PC-3 (cell line): ENCODE measurements around the gene IL1RAPL2.

Experiments
- EZH2 ChIP-seq: fragments of 300-600 bp; sonication (generic); IDR thresholded peaks from one replicate; pipeline ENCODE4 v1.6.1; 2017; ENCODE audit warnings: antibody characterized with exemption, mild to moderate bottlenecking, low read length; ENCODE audit not compliant: unreplicated experiment
- TF ChIP-seq, protein P1 (sequence below): fragments of 300-600 bp; sonication (generic); conservative IDR thresholded peaks from 2 replicates; pipeline ENCODE4 v1.5.1; 2017; ENCODE audit warnings: antibody characterized with exemption, low read depth, mild to moderate bottlenecking, low read length

DNA sequence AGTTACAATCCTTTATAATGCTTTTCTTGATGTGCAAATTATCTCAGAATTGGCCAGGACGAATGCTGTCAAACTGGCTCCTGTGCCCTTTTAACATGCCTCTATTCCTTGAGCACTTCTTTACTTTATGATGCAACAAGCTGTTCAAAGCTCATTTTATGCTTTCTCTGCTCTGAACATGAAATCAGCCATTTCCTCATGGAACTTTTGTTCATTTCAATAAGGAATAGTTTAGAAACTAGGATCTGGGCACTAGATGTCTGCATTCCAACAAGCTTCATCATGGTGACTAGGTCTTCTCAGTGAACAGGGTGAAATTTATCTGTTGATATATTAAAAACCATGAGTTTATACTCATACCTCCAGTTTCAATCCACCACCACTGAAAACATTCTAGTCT is 741.8 kb downstream of the IL1RAPL2 start:
- TF ChIP-seq, protein P1, sequence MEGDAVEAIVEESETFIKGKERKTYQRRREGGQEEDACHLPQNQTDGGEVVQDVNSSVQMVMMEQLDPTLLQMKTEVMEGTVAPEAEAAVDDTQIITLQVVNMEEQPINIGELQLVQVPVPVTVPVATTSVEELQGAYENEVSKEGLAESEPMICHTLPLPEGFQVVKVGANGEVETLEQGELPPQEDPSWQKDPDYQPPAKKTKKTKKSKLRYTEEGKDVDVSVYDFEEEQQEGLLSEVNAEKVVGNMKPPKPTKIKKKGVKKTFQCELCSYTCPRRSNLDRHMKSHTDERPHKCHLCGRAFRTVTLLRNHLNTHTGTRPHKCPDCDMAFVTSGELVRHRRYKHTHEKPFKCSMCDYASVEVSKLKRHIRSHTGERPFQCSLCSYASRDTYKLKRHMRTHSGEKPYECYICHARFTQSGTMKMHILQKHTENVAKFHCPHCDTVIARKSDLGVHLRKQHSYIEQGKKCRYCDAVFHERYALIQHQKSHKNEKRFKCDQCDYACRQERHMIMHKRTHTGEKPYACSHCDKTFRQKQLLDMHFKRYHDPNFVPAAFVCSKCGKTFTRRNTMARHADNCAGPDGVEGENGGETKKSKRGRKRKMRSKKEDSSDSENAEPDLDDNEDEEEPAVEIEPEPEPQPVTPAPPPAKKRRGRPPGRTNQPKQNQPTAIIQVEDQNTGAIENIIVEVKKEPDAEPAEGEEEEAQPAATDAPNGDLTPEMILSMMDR: no peak
- no peak for TF ChIP-seq EZH2
